IPS-NIHi7 (cell line): Measurements from ENCODE around the gene KIR2DL4.
"Not testable (repeated sequence)": the region's sequence is repeated elsewhere in the genome, so short reads cannot be mapped to it uniquely, and the experiment has no call there.

Source experiments
- DNase-seq: peaks from one replicate; pipeline ENCODE4 v3.0.0; 2012; ENCODE audit warnings: mixed read lengths; ENCODE audit errors: extremely low spot score

The KIR2DL4 gene

GRCh38 chr19:54804571-54804970 lies 1.2 kb downstream of the KIR2DL4 start:
- no peak for DNase-seq

GRCh38 chr19:54805665-54806515 lies 2.5 kb downstream of the KIR2DL4 start:
- no peak for DNase-seq

GRCh38 chr19:54806516-54806838 lies 3.1 kb downstream of the KIR2DL4 start:
- no peak for DNase-seq

GRCh38 chr19:54814571-54814970 lies 11.2 kb downstream of the KIR2DL4 start:
- DNase-seq, result not testable (repeated sequence)

- not testable (repeated sequence) for DNase-seq
These were observed 12.8 kb downstream of the KIR2DL4 start, which contains the start of gene KIR3DL1 for GRCh38 chr19:54816251-54816650. KIR3DL1 (plus strand) TSS chr19:54816468.

GRCh38 chr19:54817670-54818536 lies 14.5 kb downstream of the KIR2DL4 start:
- no peak for DNase-seq

- not testable (repeated sequence) for DNase-seq
These were observed 21.0 kb downstream of the KIR2DL4 start for GRCh38 chr19:54824416-54824815.

- DNase-seq, result not testable (repeated sequence)
These were observed 21.9 kb downstream of the KIR2DL4 start for GRCh38 chr19:54825326-54825725.

- not testable (repeated sequence) for DNase-seq
These were observed 24.7 kb downstream of the KIR2DL4 start for GRCh38 chr19:54828064-54828463.

- DNase-seq, result not testable (repeated sequence)
These were observed 29.1 kb downstream of the KIR2DL4 start, which contains the start of gene KIR2DS4 for GRCh38 chr19:54832496-54832895. KIR2DS4 (plus strand) TSS chr19:54832676.

- DNase-seq, result not testable (repeated sequence)
These were observed 31.7 kb downstream of the KIR2DL4 start for GRCh38 chr19:54835126-54835525.

GRCh38 chr19:54837522-54837921 lies 34.1 kb downstream of the KIR2DL4 start:
- not testable (repeated sequence) for DNase-seq

GRCh38 chr19:54843171-54843570 lies 39.8 kb downstream of the KIR2DL4 start:
- DNase-seq, result not testable (repeated sequence)

- not testable (repeated sequence) for DNase-seq
These were observed 46.7 kb downstream of the KIR2DL4 start, which contains the start of gene KIR3DL2 for GRCh38 chr19:54850061-54850640. KIR3DL2 (plus strand) TSS chr19:54850443; CDS start chr19:54850476, 33 bp downstream.

- no peak for DNase-seq
These were observed 47.5 kb downstream of the KIR2DL4 start for GRCh38 chr19:54850930-54851329.

GRCh38 chr19:54851353-54851752 lies 47.9 kb downstream of the KIR2DL4 start:
- no peak for DNase-seq

- DNase-seq, result not testable (repeated sequence)
These were observed 51.8 kb downstream of the KIR2DL4 start for GRCh38 chr19:54855241-54855640.

GRCh38 chr19:54858476-54858875 lies 55.1 kb downstream of the KIR2DL4 start:
- DNase-seq, result not testable (repeated sequence)

GRCh38 chr19:54859421-54859820 lies 56.0 kb downstream of the KIR2DL4 start:
- not testable (repeated sequence) for DNase-seq

GRCh38 chr19:54863459-54863858 lies 60.0 kb downstream of the KIR2DL4 start:
- DNase-seq, result not testable (repeated sequence)
